Pancreas (tissue), 10 donors: Measurements from ENCODE around the gene TACC3. TPM values are rescaled to one million over a fixed set of nuclear protein-coding genes. Genes with fewer than 3 reads are reported as not detected.

Experiments used
- ATAC-seq, 4 donors: fragments of 200-7000 bp; cut with Tn5 transposase; one replicate each; pipeline versions ENCODE4 v1.8.0 to v1.9.1; 2020; ENCODE audit warnings: mild to moderate bottlenecking in 4 of 4, moderate library complexity in 4 of 4
- DNase-seq, 6 donors: peaks; one replicate each; pipeline ENCODE4 v3.0.0-alpha.2; 2020
- FAIRE-seq: peaks from 2 replicates; lab custom pipeline; 2012; peaks lifted over from hg19 to GRCh38; lab: Jason Lieb, UNC
- H3K27ac ChIP-seq, 4 donors: fragments of 200-600 bp; sonication (generic); 1 replicate in 3 of 4; 2 replicates in 1 of 4; pipeline versions ENCODE4 v1.5.0 to v1.8.0; 2020
- H3K27me3 ChIP-seq, 4 donors: fragments of 200-600 bp; one replicate each; pipeline ENCODE4 v1.8.0; 2021
- H3K36me3 ChIP-seq, 3 donors: fragments of 200-600 bp; sonication (generic) in 1 of 3; one replicate each; pipeline versions ENCODE4 v1.5.0 to v1.8.0; 2020 to 2021
- H3K4me1 ChIP-seq, 3 donors: fragments of 200-600 bp; one replicate each; pipeline ENCODE4 v1.8.0; 2021
- H3K4me3 ChIP-seq, 4 donors: fragments of 200-600 bp; sonication (generic) in 2 of 4; one replicate each; pipeline versions ENCODE4 v1.5.0 to v1.8.0; 2020 to 2021
- H3K9me3 ChIP-seq, 4 donors: fragments of 200-600 bp; one replicate each; pipeline ENCODE4 v1.8.0; 2021
- WGBS, 2 donors: extraction: QIAGEN DNeasy Blood & Tissue Kit; methylation state at CpG; one replicate each; pipeline ENCODE4 v1.1.7; 2013; 5-methylcytosine and 5-hydroxymethylcytosine counted together
- intact Hi-C, 3 donors: fragments of 100-400 bp; cut with DNase I; formaldehyde crosslinking; loops; one replicate each; pipeline versions ENCODE4 v1.11.1 to v1.14.2; 2022
- polyA plus RNA-seq, 2 donors: library from polyadenylated mRNA; stranded (reverse); fragments of 200-250 nt; gene quantifications; one replicate each; pipeline ENCODE4 v1.2.3, GENCODE V29; 2013
- total RNA-seq, 6 donors: library from RNA; stranded (reverse); fragmentation: NEBNext Ultra II Directional in 4 of 6; extraction: Animal tissue kit (Norgen Biotek cat#: 25700) in 4 of 6; gene quantifications; one replicate each; pipeline versions ENCODE4 v1.2.1 to v1.2.4, GENCODE V29; 2021 to 2023
- TF ChIP-seq, protein P1 (sequence below), 4 donors: fragments of 200-600 bp; sonication (generic) in 3 of 4; IDR thresholded peaks; one replicate each; pipeline versions ENCODE4 v1.5.0 to v1.8.0; 2021; ENCODE audit warnings: antibody characterized with exemption in 4 of 4
- donor health status: healthy with polysubstance abuse.
- donor health status: DM: no; HTN: no; CAD: no; lungs with moderate emphysema.
- donor health status: DM: no; HTN: no; CAD: no.
- donor health status: control.
- donor health status: control.
- donor health status: Bipolar disorder and iron deficiency.
- donor health status: DM: yes; HTN: yes; CAD: no.
- donor health status: DM: no; HTN: no; CAD: no.
- donor health status: DM: no; HTN: no; CAD: no.
- donor health status: DM: yes; HTN: yes; CAD: no.

TACC3 gene
- total and polyA plus RNA-seq, 8 donors = 0.97 to 4.8 (median 3.3) TPM

DNA sequence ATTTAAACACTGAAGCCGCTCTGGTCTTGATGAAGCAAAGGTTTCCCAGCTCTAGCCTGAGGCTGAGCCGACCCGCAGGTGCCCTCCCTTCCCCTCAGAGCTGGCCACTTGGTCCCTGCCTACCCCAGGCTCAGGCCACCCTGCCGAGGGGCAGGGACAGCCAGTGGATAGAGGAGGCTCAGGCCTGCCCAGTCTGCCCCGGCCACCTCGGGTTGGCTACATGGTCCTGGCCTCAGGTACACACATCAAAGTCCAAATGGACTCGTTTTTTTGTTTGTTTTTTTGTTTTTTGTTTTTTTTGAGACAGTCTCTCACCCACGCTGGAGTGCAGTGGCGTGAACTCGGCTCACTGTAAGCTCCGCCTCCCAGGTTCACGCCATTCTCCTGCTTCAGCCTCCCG is 23.8 kb downstream of the TACC3 start:
- DNase-seq (no peak), FAIRE-seq (no peak), ATAC-seq (no peak)
- WGBS, 2 donors = 87 to 93% methylated on average over 13 of the region's 13 CpGs
- TF ChIP-seq, protein P1, sequence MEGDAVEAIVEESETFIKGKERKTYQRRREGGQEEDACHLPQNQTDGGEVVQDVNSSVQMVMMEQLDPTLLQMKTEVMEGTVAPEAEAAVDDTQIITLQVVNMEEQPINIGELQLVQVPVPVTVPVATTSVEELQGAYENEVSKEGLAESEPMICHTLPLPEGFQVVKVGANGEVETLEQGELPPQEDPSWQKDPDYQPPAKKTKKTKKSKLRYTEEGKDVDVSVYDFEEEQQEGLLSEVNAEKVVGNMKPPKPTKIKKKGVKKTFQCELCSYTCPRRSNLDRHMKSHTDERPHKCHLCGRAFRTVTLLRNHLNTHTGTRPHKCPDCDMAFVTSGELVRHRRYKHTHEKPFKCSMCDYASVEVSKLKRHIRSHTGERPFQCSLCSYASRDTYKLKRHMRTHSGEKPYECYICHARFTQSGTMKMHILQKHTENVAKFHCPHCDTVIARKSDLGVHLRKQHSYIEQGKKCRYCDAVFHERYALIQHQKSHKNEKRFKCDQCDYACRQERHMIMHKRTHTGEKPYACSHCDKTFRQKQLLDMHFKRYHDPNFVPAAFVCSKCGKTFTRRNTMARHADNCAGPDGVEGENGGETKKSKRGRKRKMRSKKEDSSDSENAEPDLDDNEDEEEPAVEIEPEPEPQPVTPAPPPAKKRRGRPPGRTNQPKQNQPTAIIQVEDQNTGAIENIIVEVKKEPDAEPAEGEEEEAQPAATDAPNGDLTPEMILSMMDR (IDR thresholded peaks at IDR 0.05) = no peak
- intact Hi-C loops = loop anchor here in 2 of 3 donors (5.0 to 10.0 kb wide), 3 partner anchors 62 to 440 kb away; no protein-coding TSS in a partner anchor
- no peaks in the 10 kb centered on the region for H3K27me3 ChIP-seq
- H3K4me3 ChIP-seq = no peak overlapping the region
- H3K27ac ChIP-seq = no peak overlapping the region
- no peaks in the 10 kb centered on the region for H3K36me3 ChIP-seq
- no peaks in the 10 kb centered on the region for H3K9me3 ChIP-seq
- no peaks in the 10 kb centered on the region for H3K4me1 ChIP-seq

GRCh38 chr4:1745697-1746096 is 24.4 kb downstream of the TACC3 start:
- WGBS, 2 donors = 82 to 87% methylated on average over 12 of the region's 12 CpGs
- H3K27me3 ChIP-seq = no peaks in the 10 kb centered on the region
- intact Hi-C loops = loop anchor here in 2 of 3 donors (5.0 to 10.0 kb wide), 3 partner anchors 62 to 439 kb away; no protein-coding TSS in a partner anchor
- no peak overlapping the region for H3K4me3 ChIP-seq
- DNase-seq = no peak
- TF ChIP-seq, protein P1 (IDR thresholded peaks at IDR 0.05) = no peak
- H3K36me3 ChIP-seq = no peaks in the 10 kb centered on the region
- no peak overlapping the region for H3K27ac ChIP-seq
- no peak for FAIRE-seq
- no peak for ATAC-seq
- no peaks in the 10 kb centered on the region for H3K9me3 ChIP-seq
- no peaks in the 10 kb centered on the region for H3K4me1 ChIP-seq

GRCh38 chr4:1746265-1746691 is 25.0 kb downstream of the TACC3 start:
- no peak overlapping the region for H3K4me3 ChIP-seq
- H3K36me3 ChIP-seq = no peaks in the 10 kb centered on the region
- H3K27me3 ChIP-seq = no peaks in the 10 kb centered on the region
- intact Hi-C loops = loop anchor here in 2 of 3 donors (5.0 to 10.0 kb wide), 3 partner anchors 61 to 439 kb away; no protein-coding TSS in a partner anchor
- peak overlapping the region in 1 of 4 donors; percentile 67 for H3K27ac ChIP-seq
- no peaks in the 10 kb centered on the region for H3K9me3 ChIP-seq
- ATAC-seq = peak; percentile 57 to 79 (median 78)
- DNase-seq = peak in 5 of 6 donors; percentile 61 to 93 (median 78)
- FAIRE-seq = no peak
- 20 to 22% methylated on average over 17 of the region's 17 CpGs for WGBS, 2 donors
- no peaks in the 10 kb centered on the region for H3K4me1 ChIP-seq
- TF ChIP-seq, protein P1 (IDR thresholded peaks at IDR 0.05) = peak; percentile 67 to 78 (median 76)

- no peaks in the 10 kb centered on the region for H3K36me3 ChIP-seq
- H3K4me1 ChIP-seq = no peaks in the 10 kb centered on the region
- H3K4me3 ChIP-seq = no peak overlapping the region
- peak; percentile 24 to 65 (median 50) for ATAC-seq
- DNase-seq = no peak
- 59 to 64% methylated on average over 32 to 33 of the region's 33 CpGs for WGBS, 2 donors
- TF ChIP-seq, protein P1 (IDR thresholded peaks at IDR 0.05) = no peak
- FAIRE-seq = no peak
- intact Hi-C loops = loop anchor here in 2 of 3 donors (5.0 to 10.0 kb wide), 3 partner anchors 60 to 438 kb away; no protein-coding TSS in a partner anchor
- H3K27me3 ChIP-seq = no peaks in the 10 kb centered on the region
- H3K27ac ChIP-seq = peak overlapping the region; percentile 45 to 67 (median 58)
- no peaks in the 10 kb centered on the region for H3K9me3 ChIP-seq
These were observed 25.7 kb downstream of the TACC3 start for GRCh38 chr4:1746919-1747602.

- H3K36me3 ChIP-seq = no peaks in the 10 kb centered on the region
- FAIRE-seq = no peak
- no peaks in the 10 kb centered on the region for H3K9me3 ChIP-seq
- no peaks in the 10 kb centered on the region for H3K27me3 ChIP-seq
- peak overlapping the region in 3 of 4 donors; percentile 58 to 67 (median 58) for H3K27ac ChIP-seq
- no peak overlapping the region for H3K4me3 ChIP-seq
- H3K4me1 ChIP-seq = no peaks in the 10 kb centered on the region
- ATAC-seq = no peak
- intact Hi-C loops = loop anchor here in 2 of 3 donors (5.0 to 10.0 kb wide), 3 partner anchors 60 to 437 kb away; no protein-coding TSS in a partner anchor
- no peak for DNase-seq
- TF ChIP-seq, protein P1 (IDR thresholded peaks at IDR 0.05) = no peak
- WGBS, 2 donors = 78 to 83% methylated on average over 14 to 16 of the region's 16 CpGs
These were observed 26.3 kb downstream of the TACC3 start for GRCh38 chr4:1747603-1747967.
